RPMI8226 (cell line): ENCODE results near the gene CIB4.

Experiments
- DNase-seq: peaks from one replicate; pipeline ENCODE4 v3.0.0-alpha.2; 2015

The CIB4 gene

DNA sequence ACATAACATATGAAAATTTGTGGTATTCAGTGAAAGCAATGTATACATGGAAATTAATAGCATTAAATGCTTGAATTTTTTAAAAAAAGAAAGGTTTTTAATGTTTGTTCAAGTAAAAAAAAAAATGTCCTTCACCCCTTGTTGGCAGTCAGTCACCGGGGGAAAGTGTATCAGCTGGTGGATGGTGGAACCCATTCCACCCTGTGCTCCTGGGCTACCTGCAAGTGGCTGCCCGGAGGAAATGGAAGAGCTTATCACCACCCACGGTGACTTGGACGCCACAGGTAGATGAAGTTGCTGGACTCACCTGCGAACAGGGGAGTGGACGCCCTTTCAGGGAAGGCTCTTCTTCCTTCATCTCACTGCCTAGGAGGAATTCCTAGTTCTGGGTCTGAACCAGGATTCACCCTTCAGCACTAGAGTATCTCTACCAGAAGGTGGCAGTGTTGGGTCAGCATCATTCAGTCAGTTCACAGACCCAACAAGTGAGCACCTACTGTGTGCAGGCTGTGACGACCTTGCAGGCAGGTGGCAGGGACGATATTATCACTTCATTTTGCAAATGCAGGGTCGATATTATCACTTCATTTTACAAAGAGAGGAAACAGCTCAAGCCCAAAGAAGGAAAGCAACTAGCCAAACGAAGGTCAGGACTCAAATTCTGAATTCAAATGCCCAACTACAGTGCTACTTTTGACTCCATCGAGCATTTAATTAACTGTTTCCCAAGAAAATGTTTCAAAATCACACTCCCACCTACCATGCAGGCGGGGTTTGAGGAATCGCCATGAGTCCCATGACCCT is 35.8 kb downstream of the CIB4 start:
- DNase-seq = peak; percentile 56

DNA sequence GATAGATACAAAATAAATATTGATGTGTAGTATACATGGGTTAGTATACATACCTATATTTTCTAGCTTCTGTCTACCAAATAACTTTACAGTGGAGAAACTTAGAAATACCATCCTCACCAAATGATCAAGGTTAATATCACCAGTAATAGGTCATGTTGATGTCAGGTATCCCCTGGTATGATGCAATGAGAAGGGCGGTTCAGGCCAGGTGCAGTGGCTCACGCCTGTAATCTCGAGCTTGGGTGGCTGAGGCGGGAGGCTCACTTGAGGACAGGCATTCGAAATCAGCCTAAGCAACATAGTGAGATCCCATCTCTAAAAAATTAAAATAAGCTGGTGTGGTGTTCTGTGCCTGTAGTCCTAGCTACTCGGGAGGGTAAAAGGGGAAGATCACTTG is 38.6 kb downstream of the CIB4 start:
- no peak for DNase-seq

DNA sequence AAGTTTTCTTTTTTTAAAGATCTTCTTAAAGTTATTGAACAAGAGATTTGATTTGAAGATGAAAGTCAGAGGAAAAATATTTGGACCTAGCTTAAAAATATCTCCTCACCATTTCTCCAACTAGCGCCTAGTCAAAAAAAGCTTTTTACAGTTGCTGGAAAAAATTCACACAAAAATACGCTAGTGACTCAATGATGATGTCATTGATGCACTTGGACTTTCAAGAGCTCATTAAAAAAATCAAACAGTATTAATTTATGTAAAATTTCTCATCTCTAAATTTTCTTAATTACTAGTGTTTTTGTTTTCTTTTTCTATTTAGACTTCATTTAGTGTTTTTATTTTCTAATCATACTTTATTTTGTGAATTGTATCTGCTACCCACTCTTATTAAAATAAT is 41.8 kb downstream of the CIB4 start:
- DNase-seq = no peak

DNA sequence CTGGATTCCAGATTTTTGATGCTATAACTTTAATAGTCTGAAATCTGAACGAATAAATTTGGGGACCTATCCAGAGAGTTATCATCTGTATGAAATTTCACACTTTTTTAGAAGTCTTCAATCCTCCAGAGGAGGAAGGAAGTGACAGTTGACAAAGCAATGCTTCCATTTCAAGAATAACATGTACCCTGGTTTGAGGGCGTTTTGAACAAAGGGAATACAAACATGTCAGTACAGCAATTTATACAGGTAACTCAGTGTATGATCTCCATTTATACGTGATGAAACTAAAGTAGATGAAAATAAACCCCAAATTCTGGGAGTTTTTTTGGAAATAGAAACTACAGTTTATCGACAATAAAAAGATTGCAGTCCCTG is 42.2 kb downstream of the CIB4 start:
- no peak for DNase-seq

DNA sequence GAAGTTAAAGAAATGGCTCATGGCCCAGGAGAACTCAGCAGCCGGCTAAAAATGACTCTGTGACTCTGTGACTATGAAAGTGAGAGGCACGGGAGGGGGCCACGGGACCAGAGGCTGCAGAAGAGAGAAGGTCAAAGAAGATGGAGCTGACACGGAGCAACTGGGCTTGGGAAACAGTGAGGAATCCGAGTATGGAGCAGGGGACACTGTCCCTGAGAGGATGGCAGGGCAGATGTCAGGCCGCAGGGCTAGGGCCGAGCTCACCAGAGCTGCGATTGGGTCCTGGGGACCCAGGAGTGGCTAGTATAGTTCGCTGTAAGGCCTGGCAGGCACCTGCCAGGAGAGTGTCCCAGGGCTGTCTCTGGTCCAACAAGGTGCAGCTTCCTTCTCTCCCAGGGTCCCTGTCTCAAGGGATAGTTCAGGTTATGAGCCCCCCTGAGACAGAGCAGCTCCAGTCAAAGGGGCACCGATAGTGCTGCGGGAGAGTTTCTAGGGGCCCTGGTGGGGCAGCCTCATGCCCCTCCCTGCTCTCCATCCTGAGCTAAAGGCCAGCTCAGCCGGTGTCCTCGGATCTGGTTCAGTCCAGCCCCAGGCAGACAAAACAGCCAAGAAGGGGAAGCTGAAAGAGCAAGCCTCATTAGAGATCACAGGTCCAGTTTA is 42.7 kb downstream of the CIB4 start:
- DNase-seq = no peak

DNA sequence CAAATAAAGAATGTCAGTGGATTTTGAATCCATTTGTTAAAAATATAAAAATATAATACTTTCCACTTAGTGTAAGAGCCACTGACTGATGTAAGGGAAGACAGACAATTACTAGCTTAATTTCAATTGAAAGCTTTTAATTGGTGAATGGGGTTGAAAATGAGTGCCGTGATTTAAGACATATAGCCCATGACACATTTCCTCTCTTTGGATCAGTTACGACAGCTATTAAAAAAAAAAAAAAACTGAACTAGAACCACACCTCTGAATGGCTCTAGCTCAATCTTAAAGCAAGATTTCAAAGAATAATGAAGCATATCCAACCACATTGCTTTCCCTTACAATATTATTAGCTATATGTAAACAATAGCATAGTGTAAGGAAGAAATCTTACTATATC is 44.0 kb downstream of the CIB4 start:
- DNase-seq = no peak

DNA sequence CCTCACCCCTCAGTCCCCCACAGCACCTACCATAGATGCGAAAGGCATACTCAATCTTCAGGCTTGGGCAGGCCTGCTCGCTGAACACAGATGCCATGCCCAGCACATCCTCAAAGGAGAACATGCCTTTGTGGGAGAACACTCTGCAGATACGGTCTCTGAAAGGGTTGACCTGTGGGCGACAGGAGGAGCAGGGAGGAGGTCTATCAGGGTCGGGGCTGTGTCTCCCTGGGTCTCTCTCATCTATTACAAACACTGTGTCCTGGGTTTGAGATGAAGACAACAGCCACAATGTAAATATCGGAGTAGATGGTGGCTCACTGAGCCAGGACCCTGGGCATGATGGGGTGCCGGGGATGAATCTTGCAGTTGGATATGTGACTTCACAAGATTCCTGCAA is 46.0 kb downstream of the CIB4 start:
- no peak for DNase-seq

DNA sequence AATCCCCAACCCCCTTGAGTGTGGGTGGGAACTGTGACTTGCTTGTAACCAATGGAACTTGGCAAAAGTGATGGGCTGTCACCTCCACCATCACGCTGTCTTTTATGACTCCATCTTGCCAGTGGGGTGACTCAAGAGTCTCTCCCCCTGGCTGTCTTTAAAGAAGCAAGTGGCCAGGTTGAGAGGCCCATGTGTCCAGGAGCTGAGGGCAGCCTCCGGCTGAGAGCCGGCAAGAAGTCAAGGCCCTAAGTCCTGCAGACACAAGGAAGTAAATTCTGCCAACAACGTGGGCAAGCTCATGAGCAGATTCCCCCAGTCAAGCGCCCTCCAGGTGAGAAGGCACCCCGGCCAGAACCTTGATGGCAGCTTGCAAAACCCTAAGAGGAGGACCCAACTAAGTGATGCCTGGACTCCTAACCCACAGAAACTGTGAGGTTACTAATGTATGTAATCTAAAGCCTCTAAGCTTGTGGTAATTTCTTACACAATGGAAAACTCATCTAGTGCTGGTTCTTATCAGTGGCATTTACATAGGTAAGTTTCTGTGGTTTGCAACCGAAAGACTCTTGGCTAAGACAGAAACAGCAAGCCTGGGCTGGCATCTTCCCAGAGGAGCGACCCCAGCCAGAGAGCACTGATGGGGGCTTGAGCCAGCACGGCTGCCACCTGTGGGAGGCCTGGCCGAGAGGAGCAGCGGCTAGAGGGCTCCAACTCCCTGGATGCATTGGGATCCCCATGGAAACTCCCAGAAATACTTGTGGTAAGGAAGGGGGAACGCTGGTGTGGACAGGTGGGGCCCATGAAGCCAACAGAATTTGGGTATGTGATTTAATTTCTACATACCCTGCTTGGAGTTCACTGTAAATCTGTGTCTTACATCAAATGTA is 49.3 kb downstream of the CIB4 start:
- no peak for DNase-seq

DNA sequence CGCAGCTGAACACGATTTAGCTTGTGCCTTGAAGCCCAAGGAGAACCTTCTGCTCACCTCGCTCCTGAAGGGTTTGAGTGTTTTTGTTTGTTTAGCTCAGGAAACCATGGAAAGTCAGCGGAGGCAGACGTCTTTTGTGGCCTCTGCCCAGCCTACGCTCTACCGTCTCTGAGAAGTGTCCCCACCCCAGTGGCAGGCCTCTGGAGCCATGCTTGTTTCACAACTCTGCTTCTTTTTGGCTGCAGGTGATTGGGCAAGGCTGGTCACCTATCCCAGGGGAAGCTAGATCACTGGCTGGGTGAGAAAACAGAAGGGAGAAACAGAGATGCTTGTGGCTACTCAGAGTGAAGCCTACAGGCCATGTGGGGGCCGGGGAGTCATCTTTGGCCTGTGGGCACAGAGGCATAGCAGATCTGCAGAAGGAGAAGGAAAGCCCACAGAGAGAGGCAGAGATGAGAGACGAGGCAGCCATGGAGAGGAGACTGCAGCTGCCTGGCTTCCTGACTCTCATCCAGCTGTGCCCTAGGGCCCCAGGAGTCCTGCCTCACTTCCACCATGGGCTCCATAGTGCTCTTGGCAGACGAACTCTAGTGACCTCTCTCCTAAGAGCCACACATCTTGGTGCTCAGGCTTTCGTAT is 50.1 kb downstream of the CIB4 start:
- DNase-seq = no peak

DNA sequence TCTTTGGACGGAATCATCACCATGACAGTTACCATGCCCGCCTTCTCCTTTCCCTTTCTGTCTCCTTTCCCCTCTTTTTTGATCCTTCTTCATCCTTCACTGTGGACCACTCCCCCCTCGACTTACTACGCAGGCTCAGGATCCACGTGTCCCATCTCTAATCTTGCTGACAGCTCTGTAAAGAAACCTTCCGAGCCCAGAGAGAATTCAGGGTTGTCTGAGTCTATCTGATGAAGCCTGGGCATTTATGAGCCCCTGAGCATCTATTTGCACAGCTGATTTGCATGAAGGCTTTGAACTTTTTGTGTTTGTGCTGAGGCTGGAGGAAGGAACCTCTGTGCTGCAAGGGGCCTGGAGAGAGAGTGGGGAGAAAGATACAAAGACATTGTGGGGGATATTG is 50.7 kb downstream of the CIB4 start:
- no peak for DNase-seq

DNA sequence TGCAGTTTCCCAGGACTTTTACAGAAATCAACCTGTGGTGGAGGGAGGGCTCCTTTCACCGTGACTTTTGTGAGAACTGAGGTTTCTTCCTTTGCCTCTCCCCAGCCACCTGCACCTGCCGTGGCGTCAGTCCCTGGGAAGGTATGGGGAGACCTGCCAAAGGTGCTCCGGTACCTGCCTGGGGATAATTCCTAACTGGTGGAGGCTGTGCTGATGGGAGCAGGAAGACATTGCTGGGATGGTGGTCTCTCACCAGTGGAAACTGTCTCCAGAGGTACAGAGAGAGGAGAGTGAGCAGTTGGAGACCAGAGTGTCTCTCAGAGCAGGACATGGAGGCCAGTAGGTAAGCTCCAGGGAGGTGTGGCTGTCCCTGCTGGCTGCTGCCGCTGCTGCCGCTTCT is 52.6 kb downstream of the CIB4 start:
- no peak for DNase-seq

DNA sequence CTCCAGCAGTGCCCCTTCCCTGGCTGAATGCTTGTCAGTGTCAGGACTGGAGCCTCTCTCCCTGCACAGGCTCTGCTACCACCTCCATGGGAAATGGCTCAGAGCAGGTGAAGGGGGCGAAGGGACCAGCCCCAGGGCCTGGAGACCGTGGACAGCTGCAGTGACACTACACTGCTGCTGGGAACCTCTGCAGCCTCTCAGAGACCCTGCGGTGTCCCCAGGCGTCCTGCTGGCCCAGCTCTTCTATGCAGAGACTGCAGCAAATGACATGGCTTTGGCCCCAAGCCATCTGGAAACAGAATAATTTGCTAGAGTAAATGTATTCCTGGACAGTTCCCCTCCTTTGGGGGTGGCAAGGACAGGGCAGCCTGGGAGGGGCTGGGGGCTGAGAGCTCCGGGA is 53.2 kb downstream of the CIB4 start:
- no peak for DNase-seq

DNA sequence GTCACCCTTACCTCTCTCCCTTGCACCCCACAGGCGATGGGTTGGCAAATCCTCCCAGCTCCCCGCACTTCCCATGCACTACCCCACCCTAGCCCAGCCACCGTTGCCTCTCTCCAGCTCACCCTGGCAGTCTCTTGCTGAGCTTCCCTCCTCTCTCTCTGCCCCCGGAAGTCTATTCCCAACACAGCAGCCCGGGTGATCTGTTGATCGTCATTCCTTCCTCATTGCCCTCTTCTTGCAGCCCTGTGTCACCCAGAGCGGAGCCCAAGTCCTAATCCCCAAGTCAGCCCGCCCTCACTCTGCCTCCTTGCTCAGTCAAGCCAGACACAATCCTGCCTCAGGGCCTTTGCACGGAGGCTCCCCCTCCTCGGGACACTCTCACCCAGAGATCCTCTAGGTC is 55.2 kb downstream of the CIB4 start:
- DNase-seq = no peak

DNA sequence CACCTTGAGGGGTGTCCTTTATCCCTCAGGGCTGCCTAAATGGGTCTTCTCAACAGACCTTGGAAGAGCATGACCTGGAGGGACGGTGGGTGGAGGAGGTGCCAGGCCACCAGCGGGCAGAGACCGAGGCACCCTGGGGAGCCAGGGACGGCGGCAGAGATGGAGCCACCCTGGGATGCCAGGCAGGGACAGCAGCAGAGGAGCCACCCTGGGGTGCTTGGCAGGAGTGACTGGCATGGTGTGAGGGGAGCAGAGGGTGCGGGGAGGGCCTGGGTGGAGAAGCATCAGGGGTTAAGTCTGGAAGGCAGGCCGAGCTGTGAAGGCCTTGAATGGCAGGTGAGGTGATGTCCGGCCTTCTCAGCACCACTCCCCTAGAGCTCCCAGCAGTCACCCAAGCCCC is 56.1 kb downstream of the CIB4 start:
- no peak for DNase-seq

DNA sequence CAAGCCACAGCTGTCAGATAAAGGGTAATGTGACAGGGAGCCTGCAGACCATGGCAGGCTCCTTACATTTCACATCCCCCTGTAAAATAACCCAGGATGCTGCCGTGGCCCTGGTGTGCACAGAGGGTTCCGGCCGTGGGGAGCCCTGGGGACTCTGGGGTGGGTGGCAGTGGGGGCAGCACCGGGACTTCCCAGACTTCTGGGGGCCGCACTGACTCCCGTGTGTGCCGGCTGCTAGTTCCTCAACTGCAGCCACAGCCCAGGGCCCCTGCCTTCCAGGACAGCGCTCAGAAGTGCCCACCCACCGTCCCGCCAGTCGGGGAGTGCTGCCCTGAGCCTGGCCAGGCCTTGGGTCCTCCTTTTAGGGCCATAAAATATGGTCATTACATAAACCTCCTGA is 56.5 kb downstream of the CIB4 start:
- no peak for DNase-seq

DNA sequence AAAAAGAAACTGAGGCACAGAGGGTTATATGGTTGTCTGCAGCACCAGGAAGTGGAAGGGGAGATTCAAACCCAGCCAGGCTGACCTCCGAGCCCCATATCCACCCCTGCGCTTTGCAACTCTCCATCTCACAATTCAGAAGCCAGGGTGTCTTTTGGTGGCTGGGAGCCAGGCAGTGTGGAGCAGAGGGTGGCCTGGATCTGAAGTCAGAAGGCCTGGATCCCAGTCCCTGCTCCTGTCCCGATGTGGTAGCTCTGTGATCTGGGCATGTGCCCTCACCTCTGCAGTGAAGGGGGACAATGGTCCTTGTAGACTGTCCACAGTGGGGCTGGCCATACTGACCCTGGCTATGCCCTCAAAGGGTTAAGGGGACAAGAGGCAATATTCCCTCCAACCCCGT is 57.0 kb downstream of the CIB4 start:
- DNase-seq = no peak

DNA sequence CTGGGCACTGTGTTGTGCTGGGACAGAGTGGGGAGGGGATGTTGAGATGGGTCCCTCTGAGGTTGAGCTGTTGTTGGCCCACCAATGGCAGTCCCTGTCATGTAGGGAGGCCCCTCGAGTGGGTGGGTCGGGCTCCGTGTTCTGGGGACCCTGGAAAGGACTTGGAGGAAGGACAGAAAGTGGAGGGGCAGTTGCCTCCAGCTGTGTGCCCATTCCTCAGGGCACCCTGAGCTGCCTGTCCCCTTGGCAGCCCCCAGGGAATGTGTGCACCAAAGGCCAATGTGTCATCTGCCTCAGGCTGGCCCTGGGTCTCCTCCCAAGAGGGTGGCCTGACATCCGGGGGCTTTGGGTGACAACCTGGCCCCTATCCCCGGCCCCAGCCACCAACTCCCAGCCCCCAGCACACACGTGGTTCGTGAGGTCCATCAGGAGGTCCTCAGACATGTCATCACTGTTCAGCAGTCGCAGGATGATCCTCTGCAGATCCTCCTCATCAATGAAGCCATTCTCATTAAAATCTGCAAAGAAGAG is 57.7 kb downstream of the CIB4 start:
- no peak for DNase-seq

DNA sequence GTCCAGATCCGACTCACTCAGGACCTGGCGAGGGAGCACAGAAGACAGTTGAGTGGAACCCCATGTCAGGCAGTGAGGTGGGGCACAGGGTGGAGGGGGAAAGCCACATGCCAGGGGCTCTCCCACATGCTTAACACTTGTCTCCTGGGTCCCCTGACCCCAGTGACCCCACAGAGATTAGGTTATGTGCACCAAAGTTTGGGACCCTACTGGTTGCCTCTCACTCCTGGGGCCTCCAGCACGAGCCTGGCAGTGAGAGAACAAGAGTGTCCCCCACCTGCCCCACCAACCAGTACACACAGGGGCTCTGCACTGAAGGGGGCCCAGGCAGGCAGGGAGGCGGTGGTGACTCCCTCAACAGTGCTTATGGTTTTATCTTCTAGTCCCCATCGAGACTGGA is 58.3 kb downstream of the CIB4 start:
- no peak for DNase-seq

DNA sequence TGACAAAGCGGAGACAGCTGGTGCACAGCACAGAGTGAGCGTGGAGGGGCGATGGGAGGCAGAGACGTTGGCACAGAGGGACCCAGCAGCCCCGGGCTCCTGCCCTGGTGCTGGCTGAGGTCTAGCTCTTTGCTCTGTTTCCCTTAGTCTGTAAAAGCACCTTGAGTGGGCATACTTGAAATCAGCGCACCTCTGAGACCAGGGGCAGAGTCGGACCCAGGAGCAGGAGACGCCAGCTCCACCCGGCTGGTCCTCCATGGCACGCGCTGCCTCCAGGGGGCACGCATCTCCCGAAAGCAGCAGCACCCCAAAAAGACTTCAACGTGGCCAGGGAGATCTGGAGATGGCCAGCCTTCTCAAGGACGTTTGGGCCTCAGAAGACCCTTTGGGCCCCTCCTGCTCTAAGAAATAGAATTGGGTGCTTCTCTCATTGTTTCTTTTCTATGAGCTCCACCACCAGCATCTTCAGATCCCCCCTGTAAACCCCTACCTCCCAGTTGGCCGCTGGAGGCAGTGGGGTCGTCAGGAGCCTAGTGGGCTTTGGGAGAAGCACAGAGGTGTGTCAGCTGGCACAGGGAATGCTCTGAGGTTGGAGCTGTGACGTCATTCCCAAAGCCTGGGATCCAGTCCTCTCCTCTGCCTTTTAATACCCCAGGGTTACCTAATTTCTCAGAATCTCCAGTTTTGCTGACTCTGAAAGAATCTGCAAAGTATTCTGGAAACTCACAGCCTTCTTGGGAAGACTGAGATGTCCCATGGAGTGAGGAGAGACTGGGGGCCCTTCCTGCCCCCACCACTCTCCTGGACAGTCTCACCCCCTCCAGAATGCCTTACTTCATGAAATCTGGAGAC is 58.9 kb downstream of the CIB4 start:
- DNase-seq = peak; percentile 19

DNA sequence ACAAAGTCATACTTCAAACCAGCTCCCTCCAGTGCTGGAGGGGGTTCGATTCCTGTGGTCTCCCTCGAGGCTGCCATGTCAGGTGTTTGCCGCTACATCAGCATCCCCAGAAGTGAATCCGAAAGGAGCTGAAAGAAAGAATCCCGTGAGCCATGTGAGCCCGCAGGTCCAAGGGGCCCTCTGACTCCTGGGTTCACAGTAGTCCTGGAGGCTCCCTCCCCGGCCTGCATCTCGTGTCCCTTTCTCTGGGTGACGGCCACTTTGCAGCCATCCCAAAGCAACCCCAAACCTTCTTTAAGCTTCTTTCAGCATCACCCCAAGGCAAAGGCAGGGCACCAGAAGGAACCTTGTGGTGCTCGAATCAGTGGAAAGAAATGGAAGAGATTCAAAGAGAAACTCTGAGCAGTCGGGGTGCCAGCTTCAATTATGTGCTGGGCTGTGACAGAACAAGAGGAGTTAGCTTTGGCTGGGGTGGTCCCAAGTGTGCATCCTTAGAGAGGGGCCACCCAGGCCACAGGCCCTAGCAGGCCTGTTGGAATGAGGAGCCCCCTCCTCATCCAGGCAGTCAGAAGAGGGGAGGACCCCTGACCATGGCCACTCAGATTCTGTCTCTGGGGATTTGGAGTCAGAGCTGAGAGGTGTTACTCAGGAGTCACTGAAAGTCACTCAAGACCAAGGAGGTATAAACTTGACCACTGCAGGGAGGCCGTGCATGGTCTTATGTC is 59.7 kb downstream of the CIB4 start:
- DNase-seq = no peak

DNA sequence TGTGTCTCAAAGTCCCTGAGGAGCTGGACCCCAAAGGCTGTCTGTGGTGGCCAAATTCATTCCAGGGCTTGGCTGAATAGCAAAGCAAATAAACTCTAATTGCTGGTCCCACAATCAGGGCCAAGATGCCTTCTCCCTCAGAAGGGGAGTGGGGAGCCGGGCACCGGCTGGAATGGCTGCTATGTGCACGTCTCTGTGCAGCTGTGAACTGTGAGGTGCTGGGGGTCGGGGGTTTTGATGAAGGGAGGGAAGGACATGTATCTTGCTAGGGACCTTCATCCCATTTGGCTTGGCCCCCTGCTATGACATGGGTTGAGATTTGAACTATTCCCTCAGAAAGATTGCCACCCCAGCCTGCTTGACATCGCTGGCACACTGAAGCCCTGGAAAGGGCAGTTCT is 60.4 kb downstream of the CIB4 start:
- no peak for DNase-seq
